A673 (cell line): Measurements from ENCODE around the gene KLK12. TPM values are rescaled to one million over a fixed set of nuclear protein-coding genes. Genes with fewer than 3 reads are reported as not detected.

Source experiments
- BruUV-seq: library from RNA; stranded (reverse); fragments of 400-500 nt; replicated peaks from 2 replicates; lab custom pipeline; 2021; lab: Mats Ljungman, UMichigan
- CTCF ChIA-PET: fragments of 300-600 bp; sonication (Branson Sonifier 250); formaldehyde crosslinking; loops from one replicate; lab custom pipeline; 2022; ENCODE audit warnings: antibody characterized with exemption; lab: Charles Lee
- POLR2A ChIA-PET: fragments of 300-600 bp; sonication (Branson Sonifier 250); formaldehyde crosslinking; loops from one replicate; lab custom pipeline; 2022; ENCODE audit warnings: antibody characterized with exemption; ENCODE audit not compliant: low non-redundant PET; lab: Charles Lee
- DNase-seq: peaks from one replicate; pipeline ENCODE4 v3.0.0-alpha.2; 2015; ENCODE audit warnings: low spot score
- H3K27ac ChIP-seq: fragments of 200-600 bp; sonication (generic); 2 replicates; pipeline ENCODE4 v1.5.1; 2016; ENCODE audit warnings: mixed run types, low read depth, mild to moderate bottlenecking, mixed read lengths, antibody characterized with exemption, low read length; ENCODE audit not compliant: poor library complexity, severe bottlenecking
- H3K27me3 ChIP-seq: fragments of 200-600 bp; sonication (generic); replicated peaks from 2 replicates; pipeline ENCODE4 v1.6.1; 2017; ENCODE audit warnings: mixed run types, low read depth, mild to moderate bottlenecking, mixed read lengths, antibody characterized with exemption, low read length; ENCODE audit not compliant: insufficient read depth, poor library complexity
- H3K36me3 ChIP-seq: fragments of 200-600 bp; sonication (generic); 2 replicates; pipeline ENCODE4 v1.6.1; 2016; ENCODE audit warnings: mixed run types, mild to moderate bottlenecking, mixed read lengths, antibody characterized with exemption, low read length; ENCODE audit not compliant: insufficient read depth, poor library complexity, severe bottlenecking
- H3K4me1 ChIP-seq: fragments of 200-600 bp; sonication (generic); 2 replicates; pipeline ENCODE4 v1.6.1; 2017; ENCODE audit warnings: mixed run types, mild to moderate bottlenecking, mixed read lengths, antibody characterized with exemption, low read length; ENCODE audit not compliant: insufficient read depth, poor library complexity, severe bottlenecking
- H3K4me3 ChIP-seq: fragments of 200-600 bp; sonication (generic); 2 replicates; pipeline ENCODE4 v1.5.1; 2016; ENCODE audit warnings: low read depth, mixed run types, mild to moderate bottlenecking, mixed read lengths, low read length; ENCODE audit not compliant: poor library complexity, severe bottlenecking
- H3K9me3 ChIP-seq: fragments of 200-600 bp; sonication (generic); 2 replicates; pipeline ENCODE4 v1.6.1; 2016; ENCODE audit warnings: mixed run types, low read depth, mild to moderate bottlenecking, mixed read lengths, antibody characterized with exemption, low read length; ENCODE audit not compliant: poor library complexity, severe bottlenecking
- CTCF ChIP-seq: fragments of 300-800, 200-600 bp; sonication (generic); conservative IDR thresholded peaks from 2 replicates; pipeline ENCODE4 v1.5.1; 2017; ENCODE audit warnings: low read depth, mild to moderate bottlenecking, antibody characterized with exemption, low read length, moderate library complexity, mixed read lengths
- EZH2 ChIP-seq: fragments of 200-600 bp; sonication (generic); IDR thresholded peaks from 2 replicates; pipeline ENCODE4 v1.6.1; 2017; ENCODE audit warnings: borderline replicate concordance, low read depth, mild to moderate bottlenecking, mixed read lengths, antibody characterized with exemption, low read length; ENCODE audit not compliant: poor library complexity, severe bottlenecking
- intact Hi-C: fragments of 100-400 bp; cut with micrococcal nuclease; formaldehyde crosslinking; loops from one replicate; pipeline ENCODE4 v1.10.0; 2022; ENCODE audit not compliant: unreplicated experiment
- total RNA-seq: library from RNA; stranded (reverse); gene quantifications from 2 replicates; pipeline ENCODE4 v1.2.3, GENCODE V29; 2021

Gene KLK12
- total RNA-seq, 1 experiment from 2014 or later: not detected

GRCh38 chr19:51076631-51077213, 41.9 kb upstream of the KLK12 start:
- intact Hi-C loops: no loop called here
- Histone ChIP-seq H3K27me3 (peaks cover 6% of the 10 kb centered on the region), H3K36me3 (no peaks in the 10 kb centered on the region), H3K4me3 (no peak overlapping the region), H3K27ac (no peak overlapping the region), H3K9me3 (peaks cover 10% of the 10 kb centered on the region), H3K4me1 (no peaks in the 10 kb centered on the region)
- ChIA-PET POLR2A (no interaction called here), CTCF (no interaction called here)
- no TSS peak for BruUV-seq
- no peak for DNase-seq
- TF ChIP-seq EZH2: no peak
- no peak for TF ChIP-seq CTCF

GRCh38 chr19:51075998-51076397, 41.2 kb upstream of the KLK12 start:
- CTCF ChIA-PET: no interaction called here
- no TSS peak for BruUV-seq
- no peaks in the 10 kb centered on the region for H3K4me1 ChIP-seq

GRCh38 chr19:51071095-51071405, 36.2 kb upstream of the KLK12 start:
- intact Hi-C loops: no loop called here
- Histone ChIP-seq H3K27ac (no peak overlapping the region), H3K36me3 (no peaks in the 10 kb centered on the region), H3K27me3 (peaks cover 14% of the 10 kb centered on the region), H3K9me3 (peaks cover 10% of the 10 kb centered on the region), H3K4me1 (no peaks in the 10 kb centered on the region), H3K4me3 (no peak overlapping the region)
- ChIA-PET CTCF (no interaction called here), POLR2A (no interaction called here)
- BruUV-seq: no TSS peak
- TF ChIP-seq CTCF: no peak
- no peak for TF ChIP-seq EZH2
- DNase-seq: no peak

More at GRCh38 chr19:51075998-51076397, 41.2 kb upstream of the KLK12 start:
- Histone ChIP-seq H3K27ac (no peak overlapping the region), H3K9me3 (peaks cover 10% of the 10 kb centered on the region), H3K36me3 (no peaks in the 10 kb centered on the region), H3K27me3 (no peaks in the 10 kb centered on the region), H3K4me3 (no peak overlapping the region)
- no peak for DNase-seq
- TF ChIP-seq EZH2 (no peak), CTCF (no peak)
- POLR2A ChIA-PET: no interaction called here
- intact Hi-C loops: no loop called here
